Right lobe of liver (tissue), 4 donors: ENCODE measurements around the gene MYO7A.

Source experiments
- POLR2A ChIP-seq: fragments of 450-650 bp; IDR thresholded peaks from one replicate; pipeline ENCODE4 v1.6.1; 2017; ENCODE audit warnings: antibody characterized with exemption, mild to moderate bottlenecking
- TF ChIP-seq, protein P1 (sequence below), 4 donors: fragments of 200-600 bp in 3 of 4; fragments of 450-650 bp in 1 of 4; IDR thresholded peaks; one replicate each; pipeline versions ENCODE4 v1.5.1 to v1.8.0; 2016 to 2022; ENCODE audit warnings: antibody characterized with exemption in 4 of 4, mild to moderate bottlenecking in 2 of 4
- donor health status: DM: no; HTN: no; CAD: no.
- donor health status: DM: no; HTN: no; CAD: no.
- donor health status: DM: no; HTN: yes; CAD: no.

GRCh38 chr11:77142091-77142975 is 14.3 kb downstream of the MYO7A start:
- no peak for TF ChIP-seq POLR2A
- TF ChIP-seq, protein P1, sequence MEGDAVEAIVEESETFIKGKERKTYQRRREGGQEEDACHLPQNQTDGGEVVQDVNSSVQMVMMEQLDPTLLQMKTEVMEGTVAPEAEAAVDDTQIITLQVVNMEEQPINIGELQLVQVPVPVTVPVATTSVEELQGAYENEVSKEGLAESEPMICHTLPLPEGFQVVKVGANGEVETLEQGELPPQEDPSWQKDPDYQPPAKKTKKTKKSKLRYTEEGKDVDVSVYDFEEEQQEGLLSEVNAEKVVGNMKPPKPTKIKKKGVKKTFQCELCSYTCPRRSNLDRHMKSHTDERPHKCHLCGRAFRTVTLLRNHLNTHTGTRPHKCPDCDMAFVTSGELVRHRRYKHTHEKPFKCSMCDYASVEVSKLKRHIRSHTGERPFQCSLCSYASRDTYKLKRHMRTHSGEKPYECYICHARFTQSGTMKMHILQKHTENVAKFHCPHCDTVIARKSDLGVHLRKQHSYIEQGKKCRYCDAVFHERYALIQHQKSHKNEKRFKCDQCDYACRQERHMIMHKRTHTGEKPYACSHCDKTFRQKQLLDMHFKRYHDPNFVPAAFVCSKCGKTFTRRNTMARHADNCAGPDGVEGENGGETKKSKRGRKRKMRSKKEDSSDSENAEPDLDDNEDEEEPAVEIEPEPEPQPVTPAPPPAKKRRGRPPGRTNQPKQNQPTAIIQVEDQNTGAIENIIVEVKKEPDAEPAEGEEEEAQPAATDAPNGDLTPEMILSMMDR (IDR thresholded peaks at IDR 0.05), result no peak
